Sigmoid colon (tissue), 4 donors: Measurements from ENCODE around the gene STXBP5.

Source experiments
- EP300 ChIP-seq, 4 donors: sonication (generic); formaldehyde crosslinking; IDR thresholded peaks; one replicate each; pipeline ENCODE4 v1.6.1; 2017; ENCODE audit warnings: antibody characterized with exemption in 4 of 4
- POLR2A ChIP-seq, 2 donors: fragments of 450-650 bp; IDR thresholded peaks; one replicate each; pipeline ENCODE4 v1.6.1; 2016; ENCODE audit warnings: antibody characterized with exemption in 2 of 2, mild to moderate bottlenecking in 2 of 2, moderate library complexity in 2 of 2
- POLR2AphosphoS5 ChIP-seq, 4 donors: sonication (generic); formaldehyde crosslinking; IDR thresholded peaks; one replicate each; pipeline ENCODE4 v1.6.1; 2017; ENCODE audit warnings: antibody characterized with exemption in 4 of 4
- TF ChIP-seq, protein P1 (sequence below), 4 experiments: fragments of 450-650 bp in 3 of 4; fragments of 200-600 bp in 1 of 4; IDR thresholded peaks; one replicate each; pipeline ENCODE4 v1.5.1; 2016 to 2019; ENCODE audit warnings: antibody characterized with exemption in 4 of 4, mild to moderate bottlenecking in 3 of 4, moderate library complexity in 2 of 4

DNA sequence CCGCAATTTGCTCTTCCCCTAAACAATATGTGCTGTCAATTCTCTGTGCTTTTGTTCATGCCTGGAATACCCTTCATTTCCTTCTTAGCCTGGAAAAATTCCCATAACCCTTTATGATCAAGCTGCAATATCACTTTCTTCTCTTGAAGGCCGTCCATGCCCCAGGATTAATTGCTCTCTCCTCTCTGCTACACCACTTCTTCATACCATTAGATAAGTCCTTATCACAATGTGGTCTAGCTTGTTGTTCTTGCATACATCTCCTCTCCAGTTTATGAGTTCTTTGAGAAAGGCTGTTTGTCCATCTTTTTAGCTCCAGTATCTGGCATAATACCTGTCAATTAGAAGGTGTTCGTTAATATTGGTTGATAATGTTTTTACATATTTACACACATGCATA lies 193.1 kb downstream of the STXBP5 start:
- TF ChIP-seq, protein P1, sequence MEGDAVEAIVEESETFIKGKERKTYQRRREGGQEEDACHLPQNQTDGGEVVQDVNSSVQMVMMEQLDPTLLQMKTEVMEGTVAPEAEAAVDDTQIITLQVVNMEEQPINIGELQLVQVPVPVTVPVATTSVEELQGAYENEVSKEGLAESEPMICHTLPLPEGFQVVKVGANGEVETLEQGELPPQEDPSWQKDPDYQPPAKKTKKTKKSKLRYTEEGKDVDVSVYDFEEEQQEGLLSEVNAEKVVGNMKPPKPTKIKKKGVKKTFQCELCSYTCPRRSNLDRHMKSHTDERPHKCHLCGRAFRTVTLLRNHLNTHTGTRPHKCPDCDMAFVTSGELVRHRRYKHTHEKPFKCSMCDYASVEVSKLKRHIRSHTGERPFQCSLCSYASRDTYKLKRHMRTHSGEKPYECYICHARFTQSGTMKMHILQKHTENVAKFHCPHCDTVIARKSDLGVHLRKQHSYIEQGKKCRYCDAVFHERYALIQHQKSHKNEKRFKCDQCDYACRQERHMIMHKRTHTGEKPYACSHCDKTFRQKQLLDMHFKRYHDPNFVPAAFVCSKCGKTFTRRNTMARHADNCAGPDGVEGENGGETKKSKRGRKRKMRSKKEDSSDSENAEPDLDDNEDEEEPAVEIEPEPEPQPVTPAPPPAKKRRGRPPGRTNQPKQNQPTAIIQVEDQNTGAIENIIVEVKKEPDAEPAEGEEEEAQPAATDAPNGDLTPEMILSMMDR (IDR thresholded peaks at IDR 0.05) = no peak
- TF ChIP-seq POLR2AphosphoS5 (IDR thresholded peaks at IDR 0.05) (no peak), POLR2A (IDR thresholded peaks at IDR 0.05) (no peak), EP300 (IDR thresholded peaks at IDR 0.05) (no peak)
